ENCODE results near the gene CAD.

DNA sequence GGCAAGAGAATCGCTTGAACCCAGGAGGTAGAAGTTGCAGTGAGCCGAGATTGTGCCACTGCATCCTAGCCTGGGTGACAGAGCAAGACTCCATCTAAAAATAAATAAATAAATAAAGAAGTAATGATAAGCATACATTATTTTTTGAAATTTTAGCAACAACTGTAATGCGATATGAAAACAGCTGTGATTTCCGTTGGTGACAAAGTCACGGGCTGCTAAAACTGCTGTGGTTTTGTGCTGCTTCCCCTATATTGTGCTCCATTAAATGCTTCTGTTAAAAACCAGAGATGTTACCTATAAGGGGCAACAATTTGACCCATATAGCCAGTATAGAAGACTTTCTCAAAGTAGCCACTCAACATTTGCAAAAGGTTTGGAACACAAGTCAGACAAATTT, 73.4 kb downstream of the CAD start:
- no peak for TF ChIP-seq POLR2AphosphoS5 (IDR thresholded peaks at IDR 0.05)
- TF ChIP-seq, protein P1, sequence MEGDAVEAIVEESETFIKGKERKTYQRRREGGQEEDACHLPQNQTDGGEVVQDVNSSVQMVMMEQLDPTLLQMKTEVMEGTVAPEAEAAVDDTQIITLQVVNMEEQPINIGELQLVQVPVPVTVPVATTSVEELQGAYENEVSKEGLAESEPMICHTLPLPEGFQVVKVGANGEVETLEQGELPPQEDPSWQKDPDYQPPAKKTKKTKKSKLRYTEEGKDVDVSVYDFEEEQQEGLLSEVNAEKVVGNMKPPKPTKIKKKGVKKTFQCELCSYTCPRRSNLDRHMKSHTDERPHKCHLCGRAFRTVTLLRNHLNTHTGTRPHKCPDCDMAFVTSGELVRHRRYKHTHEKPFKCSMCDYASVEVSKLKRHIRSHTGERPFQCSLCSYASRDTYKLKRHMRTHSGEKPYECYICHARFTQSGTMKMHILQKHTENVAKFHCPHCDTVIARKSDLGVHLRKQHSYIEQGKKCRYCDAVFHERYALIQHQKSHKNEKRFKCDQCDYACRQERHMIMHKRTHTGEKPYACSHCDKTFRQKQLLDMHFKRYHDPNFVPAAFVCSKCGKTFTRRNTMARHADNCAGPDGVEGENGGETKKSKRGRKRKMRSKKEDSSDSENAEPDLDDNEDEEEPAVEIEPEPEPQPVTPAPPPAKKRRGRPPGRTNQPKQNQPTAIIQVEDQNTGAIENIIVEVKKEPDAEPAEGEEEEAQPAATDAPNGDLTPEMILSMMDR (IDR thresholded peaks at IDR 0.05) = no peak
- no peak for TF ChIP-seq POLR2A (IDR thresholded peaks at IDR 0.05)
- TF ChIP-seq EP300 (IDR thresholded peaks at IDR 0.05) = no peak

Measured in stomach (tissue), 4 donors.